ENCODE measurements around the gene SLC25A11. TPM values are rescaled to one million over a fixed set of nuclear protein-coding genes. Genes with fewer than 3 reads are reported as not detected.

SLC25A11 gene
- total RNA-seq, 1 donor from 2014 or later = 60.2 TPM

- TF ChIP-seq, protein P1, sequence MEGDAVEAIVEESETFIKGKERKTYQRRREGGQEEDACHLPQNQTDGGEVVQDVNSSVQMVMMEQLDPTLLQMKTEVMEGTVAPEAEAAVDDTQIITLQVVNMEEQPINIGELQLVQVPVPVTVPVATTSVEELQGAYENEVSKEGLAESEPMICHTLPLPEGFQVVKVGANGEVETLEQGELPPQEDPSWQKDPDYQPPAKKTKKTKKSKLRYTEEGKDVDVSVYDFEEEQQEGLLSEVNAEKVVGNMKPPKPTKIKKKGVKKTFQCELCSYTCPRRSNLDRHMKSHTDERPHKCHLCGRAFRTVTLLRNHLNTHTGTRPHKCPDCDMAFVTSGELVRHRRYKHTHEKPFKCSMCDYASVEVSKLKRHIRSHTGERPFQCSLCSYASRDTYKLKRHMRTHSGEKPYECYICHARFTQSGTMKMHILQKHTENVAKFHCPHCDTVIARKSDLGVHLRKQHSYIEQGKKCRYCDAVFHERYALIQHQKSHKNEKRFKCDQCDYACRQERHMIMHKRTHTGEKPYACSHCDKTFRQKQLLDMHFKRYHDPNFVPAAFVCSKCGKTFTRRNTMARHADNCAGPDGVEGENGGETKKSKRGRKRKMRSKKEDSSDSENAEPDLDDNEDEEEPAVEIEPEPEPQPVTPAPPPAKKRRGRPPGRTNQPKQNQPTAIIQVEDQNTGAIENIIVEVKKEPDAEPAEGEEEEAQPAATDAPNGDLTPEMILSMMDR (conservative IDR thresholded peaks at IDR 0.05) = no peak
- no peak overlapping the region for H3K4me3 Mint-ChIP-seq
- no peak overlapping the region for H3K27ac Mint-ChIP-seq
- peaks cover 15% of the 10 kb centered on the region for H3K4me1 Mint-ChIP-seq (ENCODE audit: unreplicated experiment)
- no peaks in the 10 kb centered on the region for H3K27me3 Mint-ChIP-seq
- H3K9me3 Mint-ChIP-seq = no peaks in the 10 kb centered on the region
- peaks cover 11% of the 10 kb centered on the region for H3K36me3 Mint-ChIP-seq
- DNase-seq (ENCODE audit: extremely low spot score, unreplicated experiment) = no peak
These were observed 42.5 kb upstream of the SLC25A11 start for GRCh38 chr17:4982305-4982704.

DNA sequence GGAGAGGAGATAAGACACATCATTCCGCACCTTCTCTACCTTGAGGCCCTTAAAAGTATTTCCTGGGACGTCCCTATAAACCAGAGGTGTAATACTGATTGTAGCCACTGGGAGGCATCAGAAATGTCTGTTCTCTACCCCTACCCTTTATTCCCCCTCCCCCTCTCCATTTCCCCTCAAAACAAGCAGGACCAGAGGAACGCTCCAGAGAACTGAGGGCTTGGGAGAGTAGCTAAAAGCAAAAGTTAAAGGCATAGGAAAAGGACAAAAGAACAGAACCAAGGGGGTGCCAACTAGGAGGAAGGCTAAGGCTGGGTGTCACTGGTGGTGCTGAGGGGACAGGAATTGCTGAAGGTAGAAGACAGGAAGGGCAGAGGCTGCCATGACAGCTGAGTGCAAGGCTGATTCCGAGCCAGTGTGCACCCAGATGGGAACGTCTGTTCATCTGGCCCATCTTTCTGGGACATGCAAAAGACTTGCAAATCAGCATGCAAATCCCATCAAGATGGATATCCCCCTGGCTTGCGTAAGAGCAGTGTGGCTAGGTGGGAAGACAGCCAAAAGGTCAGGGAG, 40.9 kb upstream of the SLC25A11 start:
- Mint-ChIP-seq H3K27ac (peak overlapping the region; percentile 34), H3K9me3 (no peaks in the 10 kb centered on the region), H3K4me3 (peak overlapping the region; percentile 9)

GRCh38 chr17:4978726-4979125, 38.9 kb upstream of the SLC25A11 start:
- Mint-ChIP-seq H3K27me3 (no peaks in the 10 kb centered on the region), H3K9me3 (no peaks in the 10 kb centered on the region), H3K27ac (no peak overlapping the region), H3K36me3 (peaks cover 18% of the 10 kb centered on the region), H3K4me1 (ENCODE audit: unreplicated experiment) (peaks cover 8% of the 10 kb centered on the region), H3K4me3 (no peak overlapping the region)
- no peak for DNase-seq (ENCODE audit: extremely low spot score, unreplicated experiment)
- TF ChIP-seq, protein P1 (conservative IDR thresholded peaks at IDR 0.05) = no peak

More for the DNA sequence above, 40.9 kb upstream of the SLC25A11 start:
- TF ChIP-seq, protein P1 (conservative IDR thresholded peaks at IDR 0.05) = peak; percentile 84
- no peak for DNase-seq (ENCODE audit: extremely low spot score, unreplicated experiment)
- Mint-ChIP-seq H3K36me3 (peaks cover 11% of the 10 kb centered on the region), H3K4me1 (ENCODE audit: unreplicated experiment) (peaks cover 8% of the 10 kb centered on the region), H3K27me3 (no peaks in the 10 kb centered on the region)

DNA sequence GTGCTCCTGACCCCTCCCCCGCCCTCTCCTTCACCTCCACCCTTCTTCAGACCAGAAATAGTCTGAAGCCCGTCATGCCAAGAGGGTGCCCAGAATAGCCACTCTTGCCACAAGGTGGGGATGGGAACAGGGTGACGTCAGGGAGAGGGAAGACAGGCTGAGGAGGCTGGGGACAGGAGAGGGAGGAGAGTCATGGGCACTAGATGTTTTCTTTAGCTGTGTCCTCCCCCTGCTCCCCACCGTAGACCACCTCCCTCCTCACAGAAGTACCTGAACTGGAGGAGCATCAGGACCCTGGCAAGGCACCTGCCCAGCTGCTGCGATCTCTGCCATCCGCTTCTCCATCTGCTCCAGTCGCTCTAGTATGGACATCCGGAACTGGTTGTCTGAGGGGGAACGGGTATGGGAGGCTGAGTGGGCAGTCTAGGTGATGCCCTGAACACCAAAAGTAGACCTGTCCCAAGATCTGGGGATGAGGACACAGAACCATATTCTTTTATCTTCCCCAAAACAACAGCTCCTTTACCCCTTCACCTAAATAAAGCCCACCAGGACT, 34.3 kb upstream of the SLC25A11 start:
- H3K27ac Mint-ChIP-seq = no peak overlapping the region
- no peaks in the 10 kb centered on the region for H3K27me3 Mint-ChIP-seq
- TF ChIP-seq, protein P1 (conservative IDR thresholded peaks at IDR 0.05) = no peak
- peaks cover 21% of the 10 kb centered on the region for H3K4me1 Mint-ChIP-seq (ENCODE audit: unreplicated experiment)
- peaks cover 22% of the 10 kb centered on the region for H3K36me3 Mint-ChIP-seq
- H3K4me3 Mint-ChIP-seq = no peak overlapping the region
- no peak for DNase-seq (ENCODE audit: extremely low spot score, unreplicated experiment)
- no peaks in the 10 kb centered on the region for H3K9me3 Mint-ChIP-seq

DNA sequence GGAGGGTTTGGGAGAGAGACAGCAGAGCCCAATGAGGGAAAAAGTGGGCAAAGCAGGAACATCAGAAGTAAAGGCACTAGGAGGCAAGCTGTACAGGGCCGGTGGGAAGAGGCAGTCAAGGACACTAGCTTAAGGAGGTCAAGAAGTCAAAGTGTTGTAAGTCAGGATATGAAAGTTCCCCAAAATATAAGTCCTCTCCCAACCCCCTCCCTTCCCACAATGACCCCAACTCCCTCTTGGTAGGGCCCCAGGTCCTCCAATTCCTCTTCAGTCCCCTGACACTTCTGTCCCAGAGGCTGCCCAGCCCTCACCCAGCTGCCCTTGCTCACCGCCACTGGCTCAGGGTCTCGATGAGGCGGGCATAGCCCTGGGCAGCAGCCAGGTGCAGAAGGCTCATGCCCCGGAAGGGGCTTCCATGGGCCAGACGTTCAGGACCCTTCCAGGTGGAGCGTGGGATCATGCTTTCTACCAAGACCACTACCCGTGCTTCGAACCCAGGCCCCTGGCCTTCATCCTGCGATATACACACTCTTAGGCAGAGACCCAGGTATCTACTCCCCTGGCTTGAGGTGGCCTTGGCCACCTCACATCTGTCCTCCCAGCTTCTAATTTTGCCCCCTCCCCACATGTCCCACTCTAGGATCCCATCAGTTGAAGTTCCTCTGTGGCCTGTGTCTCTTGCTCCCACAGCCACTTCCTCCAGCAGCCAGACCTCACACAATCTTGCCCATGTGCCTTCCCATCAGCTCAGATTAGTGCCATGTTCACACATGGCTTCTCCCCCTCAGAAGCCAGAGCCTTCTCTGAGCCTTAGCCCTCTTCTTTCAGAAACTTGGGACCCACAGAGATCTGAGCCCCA, 33.6 kb upstream of the SLC25A11 start:
- Mint-ChIP-seq H3K36me3 (peaks cover 23% of the 10 kb centered on the region), H3K4me3 (no peak overlapping the region), H3K4me1 (ENCODE audit: unreplicated experiment) (peaks cover 28% of the 10 kb centered on the region), H3K27ac (no peak overlapping the region), H3K27me3 (no peaks in the 10 kb centered on the region), H3K9me3 (no peaks in the 10 kb centered on the region)
- TF ChIP-seq, protein P1 (conservative IDR thresholded peaks at IDR 0.05) = no peak
- no peak for DNase-seq (ENCODE audit: extremely low spot score, unreplicated experiment)

All from type B pancreatic cell (in vitro differentiated cells).